Type B pancreatic cell (in vitro differentiated cells): ENCODE results near the gene KHDC3L. TPM values are rescaled to one million over a fixed set of nuclear protein-coding genes. Genes with fewer than 3 reads are reported as not detected.

Experiments used
- DNase-seq: peaks from one replicate; pipeline ENCODE4 v3.0.0; 2021; ENCODE audit warnings: mixed read lengths; ENCODE audit not compliant: unreplicated experiment; ENCODE audit errors: extremely low spot score
- H3K27ac Mint-ChIP-seq: 2 replicates; pipeline ENCODE4 v1.8.0; 2021; ENCODE audit warnings: mild to moderate bottlenecking, mixed read lengths
- H3K27me3 Mint-ChIP-seq: 2 replicates; pipeline ENCODE4 v1.8.0; 2021; ENCODE audit warnings: mixed read lengths
- H3K36me3 Mint-ChIP-seq: 2 replicates; pipeline ENCODE4 v1.8.0; 2021; ENCODE audit warnings: mixed read lengths
- H3K4me1 Mint-ChIP-seq: one replicate; pipeline ENCODE4 v1.8.0; 2021; ENCODE audit warnings: mixed read lengths; ENCODE audit not compliant: unreplicated experiment
- H3K4me3 Mint-ChIP-seq: 2 replicates; pipeline ENCODE4 v1.8.0; 2021; ENCODE audit warnings: mild to moderate bottlenecking, mixed read lengths
- H3K9me3 Mint-ChIP-seq: 2 replicates; pipeline ENCODE4 v1.8.0; 2021; ENCODE audit warnings: mixed read lengths
- total RNA-seq: library from RNA; stranded (reverse); gene quantifications from 2 replicates; pipeline ENCODE4 v1.2.1, GENCODE V29; 2021; ENCODE audit warnings: low replicate concordance
- TF ChIP-seq, protein P1 (sequence below): fragments of 200-600 bp; sonication (generic); conservative IDR thresholded peaks from 2 replicates; pipeline ENCODE4 v1.5.0; 2021; ENCODE audit warnings: antibody characterized with exemption, mild to moderate bottlenecking

The KHDC3L gene
- total RNA-seq, 1 donor from 2014 or later = not detected

DNA sequence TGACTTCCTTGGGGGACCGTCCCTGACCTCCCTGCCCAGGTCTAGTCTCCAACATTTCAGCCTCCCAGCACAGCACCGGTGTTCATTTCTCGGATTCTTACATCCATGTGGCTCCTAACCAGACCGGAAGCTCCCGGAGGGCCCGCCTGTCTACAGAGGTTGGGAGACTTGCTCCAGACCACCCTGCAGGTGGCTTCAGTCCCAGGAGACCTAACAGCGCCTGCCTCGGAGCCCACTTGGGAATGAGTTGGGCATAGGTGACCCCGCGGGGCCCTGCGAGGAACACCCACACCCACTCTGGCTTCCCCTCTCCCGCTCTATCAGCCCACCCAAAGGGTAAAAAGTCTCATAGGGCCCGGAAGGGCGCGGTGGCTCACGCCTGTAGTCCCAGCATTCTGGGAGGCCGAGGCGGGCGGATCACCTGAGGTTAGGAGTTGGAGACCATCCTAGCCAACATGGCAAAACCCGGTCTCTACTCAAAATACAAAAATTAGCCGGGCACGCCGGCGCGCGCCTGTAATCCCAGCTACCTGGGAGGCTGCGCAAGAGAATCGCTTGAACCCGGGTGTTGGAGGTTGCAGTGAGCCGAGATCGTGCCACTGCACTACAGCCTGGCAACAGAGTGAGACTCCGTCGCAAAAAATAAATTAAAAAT lies 13.8 kb upstream of the KHDC3L start:
- H3K36me3 Mint-ChIP-seq = no peaks in the 10 kb centered on the region
- DNase-seq = no peak
- no peak overlapping the region for H3K27ac Mint-ChIP-seq
- H3K4me3 Mint-ChIP-seq = no peak overlapping the region
- H3K4me1 Mint-ChIP-seq = no peaks in the 10 kb centered on the region
- H3K9me3 Mint-ChIP-seq = no peaks in the 10 kb centered on the region
- H3K27me3 Mint-ChIP-seq = peaks cover 49% of the 10 kb centered on the region
- TF ChIP-seq, protein P1, sequence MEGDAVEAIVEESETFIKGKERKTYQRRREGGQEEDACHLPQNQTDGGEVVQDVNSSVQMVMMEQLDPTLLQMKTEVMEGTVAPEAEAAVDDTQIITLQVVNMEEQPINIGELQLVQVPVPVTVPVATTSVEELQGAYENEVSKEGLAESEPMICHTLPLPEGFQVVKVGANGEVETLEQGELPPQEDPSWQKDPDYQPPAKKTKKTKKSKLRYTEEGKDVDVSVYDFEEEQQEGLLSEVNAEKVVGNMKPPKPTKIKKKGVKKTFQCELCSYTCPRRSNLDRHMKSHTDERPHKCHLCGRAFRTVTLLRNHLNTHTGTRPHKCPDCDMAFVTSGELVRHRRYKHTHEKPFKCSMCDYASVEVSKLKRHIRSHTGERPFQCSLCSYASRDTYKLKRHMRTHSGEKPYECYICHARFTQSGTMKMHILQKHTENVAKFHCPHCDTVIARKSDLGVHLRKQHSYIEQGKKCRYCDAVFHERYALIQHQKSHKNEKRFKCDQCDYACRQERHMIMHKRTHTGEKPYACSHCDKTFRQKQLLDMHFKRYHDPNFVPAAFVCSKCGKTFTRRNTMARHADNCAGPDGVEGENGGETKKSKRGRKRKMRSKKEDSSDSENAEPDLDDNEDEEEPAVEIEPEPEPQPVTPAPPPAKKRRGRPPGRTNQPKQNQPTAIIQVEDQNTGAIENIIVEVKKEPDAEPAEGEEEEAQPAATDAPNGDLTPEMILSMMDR = no peak

DNA sequence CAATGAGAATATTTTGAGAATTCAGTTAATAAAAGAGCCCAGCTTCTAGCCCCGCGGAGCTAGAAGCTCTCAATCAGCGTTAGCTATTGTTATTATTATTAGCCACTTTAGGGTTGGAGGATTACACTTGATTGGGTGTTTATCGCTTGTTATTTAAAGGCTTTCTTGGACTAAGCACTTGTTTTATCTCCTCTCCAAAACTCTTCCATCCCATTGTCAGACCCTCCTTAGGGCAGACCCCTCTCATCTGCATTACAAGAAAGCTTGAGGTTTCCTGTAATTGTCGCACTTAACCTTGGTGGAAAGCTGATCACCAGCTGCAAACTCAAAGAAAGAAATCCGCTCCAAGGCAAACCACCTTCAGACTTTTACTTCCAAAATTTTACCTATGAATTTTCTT lies 13.1 kb upstream of the KHDC3L start:
- no peak for DNase-seq
- no peaks in the 10 kb centered on the region for H3K36me3 Mint-ChIP-seq
- peaks cover 49% of the 10 kb centered on the region for H3K27me3 Mint-ChIP-seq
- no peaks in the 10 kb centered on the region for H3K9me3 Mint-ChIP-seq
- H3K27ac Mint-ChIP-seq = no peak overlapping the region
- no peak overlapping the region for H3K4me3 Mint-ChIP-seq
- no peaks in the 10 kb centered on the region for H3K4me1 Mint-ChIP-seq
- TF ChIP-seq, protein P1 = no peak

DNA sequence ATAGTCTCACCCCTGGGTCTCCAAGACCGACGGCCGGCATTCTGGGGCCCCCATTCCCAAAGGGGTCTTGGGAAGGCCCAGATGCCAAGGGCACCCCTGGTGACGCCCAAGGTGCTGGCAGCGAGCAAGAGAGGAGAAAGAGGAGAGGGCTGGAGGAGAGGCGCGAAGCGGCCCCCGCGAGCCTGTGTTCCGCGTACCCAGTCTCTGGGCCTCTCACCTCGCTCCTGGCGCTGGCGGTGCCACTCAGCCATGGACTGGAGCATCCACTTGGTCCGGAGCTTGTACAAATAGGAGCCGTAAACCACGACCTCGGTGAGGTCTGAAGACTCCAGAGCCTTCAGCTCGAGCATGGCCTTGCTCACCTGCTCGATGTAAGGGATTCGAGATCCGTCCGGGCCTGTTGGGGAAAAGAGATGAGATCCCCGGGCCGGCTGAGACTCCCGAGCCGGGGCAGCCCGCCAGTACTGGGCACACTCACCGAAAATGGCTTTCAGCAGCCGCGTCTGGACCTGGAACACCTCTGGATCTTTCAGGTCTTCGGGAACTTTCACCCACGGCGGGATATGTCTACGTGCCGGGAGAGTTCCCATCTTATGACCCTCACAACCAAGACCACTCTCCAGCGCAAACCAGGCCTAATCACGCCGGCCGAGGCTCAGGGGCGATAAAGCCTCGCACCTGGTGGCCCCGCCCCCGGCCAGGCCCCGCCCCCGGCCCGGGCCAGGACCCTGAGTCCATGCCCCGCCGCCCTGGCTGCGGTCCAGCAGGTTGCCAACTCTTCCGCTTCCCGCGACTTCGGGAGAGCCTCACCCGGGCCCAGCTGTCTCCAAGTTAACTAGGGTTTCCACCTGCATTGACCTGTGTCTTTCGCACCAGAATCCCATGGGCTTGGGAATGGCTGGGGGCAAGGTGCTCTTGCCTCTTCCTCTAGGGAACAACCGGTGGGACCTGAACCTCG lies 8.5 kb upstream of the KHDC3L start, which contains the start of gene DPPA5:
Gene DPPA5 (minus strand): TSS at position 641 of the 958 bp plus-strand sequence. CDS start 51 bp downstream, at position 590.
- Mint-ChIP-seq H3K4me1 (no peaks in the 10 kb centered on the region), H3K9me3 (no peaks in the 10 kb centered on the region), H3K27me3 (peaks cover 28% of the 10 kb centered on the region), H3K27ac (no peak within 1 kb of the TSS), H3K4me3 (no peak within 1 kb of the TSS), H3K36me3 (no peaks in the 10 kb centered on the region)
- TF ChIP-seq, protein P1 = no peak
- DNase-seq = no peak

DNA sequence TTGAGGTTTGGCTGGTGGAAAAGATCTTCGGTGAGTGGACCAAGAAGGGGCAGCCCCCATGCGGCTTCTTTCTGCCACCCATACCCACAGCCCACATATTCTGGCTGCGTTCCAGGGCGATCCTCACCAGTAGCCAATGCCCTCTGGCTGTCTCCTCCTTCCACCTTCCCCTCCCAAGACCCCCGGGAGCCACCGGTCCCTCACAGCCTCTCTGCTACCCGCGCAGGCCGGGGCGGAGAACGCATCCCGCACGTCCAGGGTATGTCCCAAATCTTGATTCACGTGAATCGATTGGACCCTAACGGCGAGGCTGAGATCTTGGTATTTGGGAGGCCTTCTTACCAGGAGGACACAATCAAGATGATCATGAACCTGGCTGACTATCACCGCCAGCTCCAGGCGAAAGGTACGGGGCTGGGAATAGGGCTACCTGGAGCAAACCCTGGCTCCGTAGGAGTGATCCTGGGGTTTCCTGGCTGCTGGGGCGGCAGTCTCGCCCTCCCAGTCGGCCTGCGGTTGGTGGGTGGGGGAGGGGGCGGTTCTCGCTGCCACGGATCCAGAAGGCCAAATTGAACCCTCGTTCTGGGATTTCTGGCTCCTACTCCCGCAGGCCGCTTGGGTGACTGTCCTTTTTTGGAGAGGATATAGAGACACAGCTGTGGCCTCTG lies 545 bp downstream of the KHDC3L start:
- Mint-ChIP-seq H3K27ac (no peak overlapping the region), H3K27me3 (no peaks in the 10 kb centered on the region), H3K9me3 (no peaks in the 10 kb centered on the region), H3K4me3 (no peak overlapping the region), H3K36me3 (no peaks in the 10 kb centered on the region), H3K4me1 (no peaks in the 10 kb centered on the region)
- DNase-seq = no peak
- TF ChIP-seq, protein P1 = no peak

DNA sequence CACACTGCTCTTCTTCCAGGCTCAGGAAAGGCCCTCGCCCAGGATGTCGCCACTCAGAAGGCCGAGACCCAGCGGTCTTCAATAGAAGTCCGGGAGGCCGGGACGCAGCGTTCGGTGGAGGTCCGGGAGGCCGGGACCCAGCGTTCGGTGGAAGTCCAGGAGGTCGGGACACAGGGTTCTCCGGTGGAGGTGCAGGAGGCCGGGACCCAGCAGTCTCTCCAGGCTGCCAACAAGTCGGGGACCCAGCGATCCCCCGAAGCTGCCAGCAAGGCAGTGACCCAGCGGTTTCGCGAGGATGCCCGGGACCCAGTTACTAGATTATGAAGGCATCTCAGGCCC lies 1.0 kb downstream of the KHDC3L start:
- no peaks in the 10 kb centered on the region for H3K36me3 Mint-ChIP-seq
- no peak overlapping the region for H3K27ac Mint-ChIP-seq
- no peak overlapping the region for H3K4me3 Mint-ChIP-seq
- DNase-seq = no peak
- no peaks in the 10 kb centered on the region for H3K4me1 Mint-ChIP-seq
- H3K27me3 Mint-ChIP-seq = no peaks in the 10 kb centered on the region
- H3K9me3 Mint-ChIP-seq = no peaks in the 10 kb centered on the region
- TF ChIP-seq, protein P1 = no peak
